H1 (cell line): Measurements from ENCODE around the gene CCDC15. TPM values are rescaled to one million over a fixed set of nuclear protein-coding genes. Genes with fewer than 3 reads are reported as not detected.

Experiments
- CHD1 ChIP-seq: IDR thresholded peaks from 2 replicates; pipeline ENCODE4 v1.6.1; 2012; ENCODE audit warnings: low read depth, low read length, improper control_type of control experiment
- CHD7 ChIP-seq: fragments of 300-600 bp; sonication (generic); IDR thresholded peaks from 2 replicates; pipeline ENCODE4 v1.7.1; 2012; ENCODE audit warnings: low read length, moderate library complexity, mild to moderate bottlenecking, inconsistent platforms; ENCODE audit not compliant: insufficient replicate concordance
- JUND ChIP-seq: IDR thresholded peaks from 2 replicates; pipeline ENCODE4 v1.6.1; 2011; ENCODE audit warnings: mild to moderate bottlenecking, improper control_type of control experiment, low read length
- polyA plus RNA-seq, 7 experiments: library from polyadenylated mRNA; depleted of rRNA in 3 of 7; stranded (reverse) in 5 of 7; unstranded in 2 of 7; fragments of >200 nt in 5 of 7; fragments of 200-250 nt in 2 of 7; gene quantifications; 1 replicate in 5 of 7; 2 replicates in 1 of 7; 4 replicates in 1 of 7; pipeline versions ENCODE4 v1.2.1 to v1.2.3, GENCODE V29; 2011 to 2013; ENCODE audit warnings: missing spikeins in 2 of 7, mixed read lengths in 2 of 7
- total RNA-seq: library from RNA; stranded (reverse); fragmentation: NEBNext Ultra II Directional; extraction: Animal tissue kit (Norgen Biotek cat#: 25700); gene quantifications from 2 replicates; pipeline ENCODE4 v1.2.1, GENCODE V29; 2021

Gene CCDC15
- total and polyA plus RNA-seq, 2 of the 8 experiments (the other 6 are each of a cell fraction or from before 2014, with no cell fraction given), result 1.5 to 3.1 TPM

GRCh38 chr11:124971810-124972209 lies 17.8 kb downstream of the CCDC15 start (continued):
- no peak for TF ChIP-seq CHD7
- TF ChIP-seq JUND, result no peak
- no peak for TF ChIP-seq CHD1
